ENCODE results near the gene RDH13.

- TF ChIP-seq, protein P1, sequence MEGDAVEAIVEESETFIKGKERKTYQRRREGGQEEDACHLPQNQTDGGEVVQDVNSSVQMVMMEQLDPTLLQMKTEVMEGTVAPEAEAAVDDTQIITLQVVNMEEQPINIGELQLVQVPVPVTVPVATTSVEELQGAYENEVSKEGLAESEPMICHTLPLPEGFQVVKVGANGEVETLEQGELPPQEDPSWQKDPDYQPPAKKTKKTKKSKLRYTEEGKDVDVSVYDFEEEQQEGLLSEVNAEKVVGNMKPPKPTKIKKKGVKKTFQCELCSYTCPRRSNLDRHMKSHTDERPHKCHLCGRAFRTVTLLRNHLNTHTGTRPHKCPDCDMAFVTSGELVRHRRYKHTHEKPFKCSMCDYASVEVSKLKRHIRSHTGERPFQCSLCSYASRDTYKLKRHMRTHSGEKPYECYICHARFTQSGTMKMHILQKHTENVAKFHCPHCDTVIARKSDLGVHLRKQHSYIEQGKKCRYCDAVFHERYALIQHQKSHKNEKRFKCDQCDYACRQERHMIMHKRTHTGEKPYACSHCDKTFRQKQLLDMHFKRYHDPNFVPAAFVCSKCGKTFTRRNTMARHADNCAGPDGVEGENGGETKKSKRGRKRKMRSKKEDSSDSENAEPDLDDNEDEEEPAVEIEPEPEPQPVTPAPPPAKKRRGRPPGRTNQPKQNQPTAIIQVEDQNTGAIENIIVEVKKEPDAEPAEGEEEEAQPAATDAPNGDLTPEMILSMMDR (IDR thresholded peaks at IDR 0.05): no peak
- no peak for TF ChIP-seq EP300 (IDR thresholded peaks at IDR 0.05)
Observed at GRCh38 chr19:55069865-55070197, 6.9 kb upstream of the RDH13 start.

Data from ovary (tissue), 3 donors.